Measurements from ENCODE around the gene POLR1H. TPM values are rescaled to one million over a fixed set of nuclear protein-coding genes. Genes with fewer than 3 reads are reported as not detected.

Gene POLR1H
- total and polyA plus RNA-seq, 4 experiments from 2014 or later = 47.2 to 109 (median 57.9) TPM

- H3K4me3 Mint-ChIP-seq = peak overlapping the region in 1 of 8 donors; percentile 40
- H3K9me3 Mint-ChIP-seq = peaks cover 0 to 2% (median 0%) of the 10 kb centered on the region in 8 donors
- Histone ChIP-seq H3K4me3 (ENCODE audit: low read length in 2 of 2) (no peak overlapping the region), H3K36me3 (ENCODE audit: insufficient read depth, low read length) (no peaks in the 10 kb centered on the region), H3K27me3 (ENCODE audit: insufficient read depth, low read length) (peaks cover 7% of the 10 kb centered on the region), H3K4me1 (ENCODE audit: insufficient read depth, low read length) (peaks cover 35% of the 10 kb centered on the region), H3K9me3 (ENCODE audit: control insufficient read depth in 1 of 2, low read length in 2 of 2) (no peaks in the 10 kb centered on the region), H3K27ac (ENCODE audit: low read depth, low read length) (no peak overlapping the region)
- CTCF ChIA-PET (ENCODE audit: partially characterized antibody) = interaction anchor here (0.7 to 6.7 kb wide), 11 partner anchors 7 to 257 kb away, joined by 3 to 263 read pairs (median 10); partner anchors contain the start of genes POLR1H, TRIM31 and TRIM40
- peaks cover 22 to 38% (median 33%) of the 10 kb centered on the region in 4 donors for H3K4me1 Mint-ChIP-seq
- intact Hi-C loops (cut with micrococcal nuclease) = no loop called here
- H3K36me3 Mint-ChIP-seq = no peaks in the 10 kb centered on the region
- no peak for DNase-seq
- POLR2A ChIA-PET (ENCODE audit: partially characterized antibody) = interaction anchor here (4.0 kb wide), 1 partner anchor 26 kb away, joined by 38 read pairs; no protein-coding TSS in a partner anchor
- no peak overlapping the region for H3K27ac Mint-ChIP-seq
- H3K27me3 Mint-ChIP-seq = peaks cover 20 to 26% of the 10 kb centered on the region in 2 donors
Measured at GRCh38 chr6:30104661-30105060, 43.6 kb downstream of the POLR1H start.

- peaks cover 32 to 37% of the 10 kb centered on the region in 2 donors for H3K27me3 Mint-ChIP-seq
- Histone ChIP-seq H3K9me3 (ENCODE audit: control insufficient read depth in 1 of 2, low read length in 2 of 2) (no peaks in the 10 kb centered on the region), H3K4me1 (ENCODE audit: insufficient read depth, low read length) (no peaks in the 10 kb centered on the region), H3K4me3 (ENCODE audit: low read length in 2 of 2) (no peak overlapping the region), H3K27ac (ENCODE audit: low read depth, low read length) (no peak overlapping the region), H3K27me3 (ENCODE audit: insufficient read depth, low read length) (peaks cover 7% of the 10 kb centered on the region), H3K36me3 (ENCODE audit: insufficient read depth, low read length) (no peaks in the 10 kb centered on the region)
- intact Hi-C loops (cut with micrococcal nuclease) = no loop called here
- H3K4me3 Mint-ChIP-seq = no peak overlapping the region
- H3K9me3 Mint-ChIP-seq = no peaks in the 10 kb centered on the region
- ChIA-PET CTCF (ENCODE audit: partially characterized antibody) (interaction anchor here (2.3 to 2.4 kb wide), 2 partner anchors 8 to 21 kb away, joined by 8 to 10 read pairs; no protein-coding TSS in a partner anchor), POLR2A (ENCODE audit: partially characterized antibody) (no interaction called here)
- no peak for DNase-seq
- H3K27ac Mint-ChIP-seq = no peak overlapping the region
- no peaks in the 10 kb centered on the region for H3K36me3 Mint-ChIP-seq
- peaks cover 0 to 6% (median 3%) of the 10 kb centered on the region in 4 donors for H3K4me1 Mint-ChIP-seq
Measured at GRCh38 chr6:30111266-30111856, 50.3 kb downstream of the POLR1H start.

GRCh38 chr6:30112402-30112994, 51.4 kb downstream of the POLR1H start:
- H3K27me3 Mint-ChIP-seq = peaks cover 31 to 38% of the 10 kb centered on the region in 2 donors
- intact Hi-C loops (cut with micrococcal nuclease) = no loop called here
- Histone ChIP-seq H3K4me1 (ENCODE audit: insufficient read depth, low read length) (no peaks in the 10 kb centered on the region), H3K4me3 (ENCODE audit: low read length in 2 of 2) (no peak overlapping the region), H3K27ac (ENCODE audit: low read depth, low read length) (no peak overlapping the region), H3K36me3 (ENCODE audit: insufficient read depth, low read length) (no peaks in the 10 kb centered on the region), H3K27me3 (ENCODE audit: insufficient read depth, low read length) (peaks cover 7% of the 10 kb centered on the region), H3K9me3 (ENCODE audit: control insufficient read depth in 1 of 2, low read length in 2 of 2) (no peaks in the 10 kb centered on the region)
- no peak overlapping the region for H3K27ac Mint-ChIP-seq
- no peaks in the 10 kb centered on the region for H3K9me3 Mint-ChIP-seq
- DNase-seq = no peak
- H3K4me3 Mint-ChIP-seq = no peak overlapping the region
- H3K4me1 Mint-ChIP-seq = peaks cover 0 to 6% (median 3%) of the 10 kb centered on the region in 4 donors
- CTCF ChIA-PET (ENCODE audit: partially characterized antibody) = interaction anchor here (2.3 to 2.4 kb wide), 2 partner anchors 9 to 20 kb away, joined by 8 to 10 read pairs; no protein-coding TSS in a partner anchor
- H3K36me3 Mint-ChIP-seq = no peaks in the 10 kb centered on the region
- POLR2A ChIA-PET (ENCODE audit: partially characterized antibody) = no interaction called here

- Histone ChIP-seq H3K9me3 (ENCODE audit: control insufficient read depth in 1 of 2, low read length in 2 of 2) (no peaks in the 10 kb centered on the region), H3K27ac (ENCODE audit: low read depth, low read length) (no peak within 1 kb of the TSS), H3K4me1 (ENCODE audit: insufficient read depth, low read length) (no peaks in the 10 kb centered on the region), H3K36me3 (ENCODE audit: insufficient read depth, low read length) (no peaks in the 10 kb centered on the region), H3K27me3 (ENCODE audit: insufficient read depth, low read length) (peaks cover 7% of the 10 kb centered on the region), H3K4me3 (ENCODE audit: low read length in 2 of 2) (no peak within 1 kb of the TSS)
- CTCF ChIA-PET (ENCODE audit: partially characterized antibody) = interaction anchor here (2.4 kb wide), 1 partner anchor 10 kb away, joined by 10 read pairs; no protein-coding TSS in a partner anchor
- POLR2A ChIA-PET (ENCODE audit: partially characterized antibody) = no interaction called here
- Mint-ChIP-seq H3K9me3 (no peaks in the 10 kb centered on the region), H3K36me3 (no peaks in the 10 kb centered on the region), H3K4me1 (peaks cover 0 to 6% (median 3%) of the 10 kb centered on the region in 4 donors), H3K27ac (no peak within 1 kb of the TSS), H3K27me3 (peaks cover 30 to 39% of the 10 kb centered on the region in 2 donors), H3K4me3 (no peak within 1 kb of the TSS)
- intact Hi-C loops (cut with micrococcal nuclease) = no loop called here
- DNase-seq = no peak
Measured at GRCh38 chr6:30113003-30113759, 52.1 kb downstream of the POLR1H start, which contains the start of gene TRIM31. TSS of gene TRIM31 (minus strand) at chr6:30113090. CDS start at chr6:30112805, 285 bp downstream.

GRCh38 chr6:30113841-30114240, 52.8 kb downstream of the POLR1H start:
- no peak overlapping the region for H3K27ac Mint-ChIP-seq
- intact Hi-C loops (cut with micrococcal nuclease) = no loop called here
- POLR2A ChIA-PET (ENCODE audit: partially characterized antibody) = no interaction called here
- no peaks in the 10 kb centered on the region for H3K36me3 Mint-ChIP-seq
- H3K9me3 Mint-ChIP-seq = no peaks in the 10 kb centered on the region
- no peak for DNase-seq
- CTCF ChIA-PET (ENCODE audit: partially characterized antibody) = no interaction called here
- no peak overlapping the region for H3K4me3 ChIP-seq (ENCODE audit: low read length in 2 of 2)
- peaks cover 7% of the 10 kb centered on the region for H3K27me3 ChIP-seq (ENCODE audit: insufficient read depth, low read length)
- no peaks in the 10 kb centered on the region for H3K9me3 ChIP-seq (ENCODE audit: control insufficient read depth in 1 of 2, low read length in 2 of 2)
- H3K4me1 Mint-ChIP-seq = peaks cover 0 to 6% (median 3%) of the 10 kb centered on the region in 4 donors
- no peak overlapping the region for H3K27ac ChIP-seq (ENCODE audit: low read depth, low read length)
- no peaks in the 10 kb centered on the region for H3K36me3 ChIP-seq (ENCODE audit: insufficient read depth, low read length)
- no peaks in the 10 kb centered on the region for H3K4me1 ChIP-seq (ENCODE audit: insufficient read depth, low read length)
- no peak overlapping the region for H3K4me3 Mint-ChIP-seq
- H3K27me3 Mint-ChIP-seq = peaks cover 28 to 35% of the 10 kb centered on the region in 2 donors

Other genes with a start within 250 kb of the POLR1H start
- under 1 TPM; 0.28 to 0.52 TPM for gene HLA-G, start 233.4 kb upstream of the POLR1H start, total RNA-seq
- gene HLA-G, start 233.4 kb upstream of the POLR1H start, polyA plus RNA-seq = 1 to 10 TPM; 2.1 to 4.9 TPM
- gene HLA-A, start 118.7 kb upstream of the POLR1H start, total RNA-seq = 1,000 to 10,000 TPM; 2,115 to 2,200 TPM
- 1,000 to 10,000 TPM; 2,923 to 3,137 TPM for gene HLA-A, start 118.7 kb upstream of the POLR1H start, polyA plus RNA-seq
- gene PPP1R11, start 5.9 kb downstream of the POLR1H start, total RNA-seq = 10 to 100 TPM; 65.2 to 66.2 TPM
- 100 to 1,000 TPM; 114 to 134 TPM for gene PPP1R11, start 5.9 kb downstream of the POLR1H start, polyA plus RNA-seq
- gene RNF39, start 14.5 kb downstream of the POLR1H start, total RNA-seq = not detected
- under 1 TPM in 1 of 2 donors, not detected in 1; 0.21 TPM for gene RNF39, start 14.5 kb downstream of the POLR1H start, polyA plus RNA-seq
- under 1 TPM in 1 of 2 experiments, not detected in 1; 0.20 TPM for gene TRIM31, start 51.8 kb downstream of the POLR1H start, total RNA-seq
- gene TRIM31, start 51.8 kb downstream of the POLR1H start, polyA plus RNA-seq = under 1 TPM; 0.11 to 0.21 TPM
- not detected for gene TRIM40, start 74.9 kb downstream of the POLR1H start, total RNA-seq
- gene TRIM40, start 74.9 kb downstream of the POLR1H start, polyA plus RNA-seq = not detected
- not detected for gene TRIM10, start 99.9 kb downstream of the POLR1H start, total RNA-seq
- gene TRIM10, start 99.9 kb downstream of the POLR1H start, polyA plus RNA-seq = not detected
- gene TRIM15, start 102.3 kb downstream of the POLR1H start, total RNA-seq = not detected
- not detected for gene TRIM15, start 102.3 kb downstream of the POLR1H start, polyA plus RNA-seq
- 10 to 100 TPM; 60.0 to 60.7 TPM for gene TRIM26, start 152.1 kb downstream of the POLR1H start, total RNA-seq
- 10 to 100 TPM; 17.3 to 51.0 TPM for gene TRIM26, start 152.1 kb downstream of the POLR1H start, polyA plus RNA-seq

Data from CD4-positive, alpha-beta memory T cell (primary cell).